GM12878 (cell line): Measurements from ENCODE around the gene CCDC3. TPM values are rescaled to one million over a fixed set of nuclear protein-coding genes. Genes with fewer than 3 reads are reported as not detected.

Source experiments
- ATAC-seq: fragments of 200-7000 bp; cut with Tn5 transposase; 3 replicates; pipeline ENCODE4 v1.9.1; 2020; ENCODE audit warnings: mild to moderate bottlenecking, moderate library complexity
- BruUV-seq: library from RNA; stranded (reverse); fragments of 400-500 nt; replicated peaks from 2 replicates; lab custom pipeline; 2021; lab: Mats Ljungman, UMichigan
- CTCF ChIA-PET: fragments of 300-600 bp; sonication (Branson Sonifier 250); formaldehyde crosslinking; extraction: SDS; loops from one replicate; lab custom pipeline; 2021; ENCODE audit warnings: inconsistent platforms; lab: Yijun Ruan, JAX
- POLR2A ChIA-PET: fragments of 350-600 bp; formaldehyde crosslinking; extraction: SDS; loops from one replicate; lab custom pipeline; 2021; ENCODE audit warnings: inconsistent platforms; lab: Charles Lee
- RAD21 ChIA-PET: fragments of 300-600 bp; sonication (Branson Sonifier 250); formaldehyde crosslinking; loops from one replicate; lab custom pipeline; 2023; ENCODE audit warnings: antibody characterized with exemption; ENCODE audit not compliant: unreplicated experiment; lab: Charles Lee
- SMC1A ChIA-PET: fragments of 300-600 bp; sonication (Branson Sonifier 250); formaldehyde crosslinking; loops from one replicate; lab custom pipeline; 2023; ENCODE audit not compliant: unreplicated experiment, uncharacterized antibody; lab: Charles Lee
- DNase-seq: peaks from one replicate; pipeline ENCODE4 v3.0.0-alpha.2; 2011; ENCODE audit warnings: low read depth, low spot score
- FAIRE-seq: peaks from 3 replicates; lab custom pipeline; 2011; peaks lifted over from hg19 to GRCh38; lab: Jason Lieb, UNC
- H2AFZ ChIP-seq: 2 replicates; pipeline ENCODE4 v1.6.0; 2011; ENCODE audit warnings: low read depth, low read length, control low read depth; ENCODE audit not compliant: control insufficient read depth
- H3K27ac ChIP-seq: 2 replicates; pipeline ENCODE4 v1.5.1; 2011; ENCODE audit warnings: control low read depth; ENCODE audit not compliant: control insufficient read depth, insufficient read depth
- H3K27me3 ChIP-seq, 2 experiments: replicated peaks in 1 of 2; 2 replicates each; pipeline versions ENCODE4 v1.6.0 to v1.6.1; 2011; ENCODE audit warnings: low read length in 1 of 2; ENCODE audit not compliant: control insufficient read depth in 2 of 2, insufficient read depth in 2 of 2
- H3K36me3 ChIP-seq, 2 experiments: 2 replicates each; pipeline ENCODE4 v1.5.1; 2011; ENCODE audit warnings: low read length in 1 of 2; ENCODE audit not compliant: control insufficient read depth in 2 of 2, insufficient read depth in 2 of 2
- H3K4me1 ChIP-seq: 2 replicates; pipeline ENCODE4 v1.6.1; 2011; ENCODE audit warnings: mild to moderate bottlenecking, low read length, moderate library complexity, mixed read lengths; ENCODE audit not compliant: control insufficient read depth, insufficient read depth
- H3K4me2 ChIP-seq: 2 replicates; pipeline ENCODE4 v1.6.0; 2011; ENCODE audit warnings: control low read depth; ENCODE audit not compliant: control insufficient read depth, insufficient read depth
- H3K4me3 ChIP-seq: fragments of 200-600 bp; sonication (generic); 2 replicates; pipeline ENCODE4 v1.5.1; 2016
- H3K79me2 ChIP-seq: 2 replicates; pipeline ENCODE4 v1.6.0; 2011; ENCODE audit warnings: low read length; ENCODE audit not compliant: control insufficient read depth, insufficient read depth
- H3K9ac ChIP-seq: 2 replicates; pipeline ENCODE4 v1.8.0; 2011; ENCODE audit warnings: low read length, control low read depth, mixed read lengths; ENCODE audit not compliant: control insufficient read depth, insufficient read depth
- H3K9me3 ChIP-seq: replicated peaks from 3 replicates; pipeline ENCODE4 v1.5.1; 2011; ENCODE audit warnings: mild to moderate bottlenecking, low read length; ENCODE audit not compliant: control insufficient read depth, insufficient read depth
- H4K20me1 ChIP-seq: 2 replicates; pipeline ENCODE4 v1.6.0; 2011; ENCODE audit not compliant: control insufficient read depth, insufficient read depth
- CHD4 ChIP-seq: fragments of 200-600 bp; sonication (generic); IDR thresholded peaks from 2 replicates; pipeline ENCODE4 v1.6.1; 2016; ENCODE audit warnings: mild to moderate bottlenecking
- IKZF1 ChIP-seq: fragments of 450-650 bp; conservative IDR thresholded peaks from 2 replicates; pipeline ENCODE4 v1.6.1; 2017; ENCODE audit warnings: antibody characterized with exemption, mild to moderate bottlenecking
- MEF2B ChIP-seq: fragments of 450-650 bp; IDR thresholded peaks from 2 replicates; pipeline ENCODE4 v1.6.1; 2018; ENCODE audit warnings: mild to moderate bottlenecking, moderate library complexity; ENCODE audit not compliant: partially characterized antibody, poor library complexity, severe bottlenecking
- MTA2 ChIP-seq: fragments of 450-650 bp; IDR thresholded peaks from 2 replicates; pipeline ENCODE4 v1.6.1; 2016; ENCODE audit warnings: low read depth, mild to moderate bottlenecking, moderate library complexity
- NFIC ChIP-seq: IDR thresholded peaks from 2 replicates; pipeline ENCODE4 v1.6.1; 2012; ENCODE audit warnings: low read depth, mild to moderate bottlenecking, inconsistent platforms, low read length, moderate library complexity
- NRF1 ChIP-seq: conservative IDR thresholded peaks from 2 replicates; pipeline ENCODE4 v1.6.1; 2011; ENCODE audit warnings: mild to moderate bottlenecking, low read depth, low read length, improper control_type of control experiment
- PKNOX1 ChIP-seq: fragments of 450-650 bp; IDR thresholded peaks from 2 replicates; pipeline ENCODE4 v1.6.1; 2016; ENCODE audit warnings: mild to moderate bottlenecking
- POLR2AphosphoS5 ChIP-seq: IDR thresholded peaks from 2 replicates; pipeline ENCODE4 v1.6.1; 2011; ENCODE audit warnings: mild to moderate bottlenecking, low read length, inconsistent platforms
- REST ChIP-seq: IDR thresholded peaks from 2 replicates; pipeline ENCODE4 v1.6.1; 2012; ENCODE audit warnings: mild to moderate bottlenecking, low read depth, low read length
- SIX5 ChIP-seq: IDR thresholded peaks from 2 replicates; pipeline ENCODE4 v1.6.1; 2011; ENCODE audit warnings: mild to moderate bottlenecking, low read depth, low read length, moderate library complexity; ENCODE audit not compliant: severe bottlenecking
- WGBS: methylation state at CpG from one replicate; pipeline ENCODE4 v1.1.6; 2016; ENCODE audit warnings: low lambda C conversion rate; ENCODE audit not compliant: insufficient replicate concordance, insufficient coverage; ENCODE audit errors: missing lambda C conversion rate; 5-methylcytosine and 5-hydroxymethylcytosine counted together
- in situ Hi-C: fragments of 300-500 bp; cut with MboI; formaldehyde crosslinking; loops from 9 replicates; pipeline ENCODE4 v1.14.3; 2018; ENCODE audit warnings: mixed read lengths
- intact Hi-C: fragments of 100-400 bp; cut with micrococcal nuclease; formaldehyde crosslinking; loops from one replicate; pipeline ENCODE4 v1.14.2; 2022; ENCODE audit not compliant: unreplicated experiment
- polyA plus RNA-seq, 11 experiments: library from polyadenylated mRNA; depleted of rRNA in 4 of 11; unstranded in 6 of 11; stranded (reverse) in 5 of 11; fragments of >200 nt; fragmentation: Nextera tagmentation in 4 of 11; fragmentation: Illumina TruSeq in 1 of 11; extraction: Ambion mirVana in 4 of 11; extraction: Trizol in 1 of 11; gene quantifications; 1 replicate in 1 of 11; 2 replicates in 10 of 11; pipeline versions ENCODE4 v1.2.1 to v1.2.3, GENCODE V29; 2011 to 2016; ENCODE audit warnings: inconsistent platforms in 2 of 11, missing spikeins in 2 of 11, low read depth in 1 of 11
- total RNA-seq, 4 experiments: library from RNA; depleted of rRNA in 3 of 4; stranded (reverse); fragments of >200 nt in 3 of 4; fragmentation: Illumina TruSeq in 1 of 4; extraction: Trizol in 1 of 4; gene quantifications; 2 replicates each; pipeline versions ENCODE4 v1.2.1 to v1.2.3, GENCODE V29; 2013 to 2021
- TF ChIP-seq, protein P1 (sequence below): fragments of 450-650 bp; IDR thresholded peaks from 2 replicates; pipeline ENCODE4 v1.6.1; 2014; ENCODE audit warnings: mild to moderate bottlenecking
- TF ChIP-seq, protein P2 (sequence below): fragments of 150-350 bp; IDR thresholded peaks from 2 replicates; pipeline ENCODE4 v1.6.1; 2016; ENCODE audit warnings: low read depth, low read length

CCDC3 gene
- total and polyA plus RNA-seq, 10 of the 15 experiments (the other 5 are each of a cell fraction or from before 2014, with no cell fraction given): 0.08 TPM; not detected in 9

- TF ChIP-seq CHD4 (no peak), MEF2B (no peak), IKZF1 (no peak), MTA2 (no peak)
- TF ChIP-seq, protein P1, sequence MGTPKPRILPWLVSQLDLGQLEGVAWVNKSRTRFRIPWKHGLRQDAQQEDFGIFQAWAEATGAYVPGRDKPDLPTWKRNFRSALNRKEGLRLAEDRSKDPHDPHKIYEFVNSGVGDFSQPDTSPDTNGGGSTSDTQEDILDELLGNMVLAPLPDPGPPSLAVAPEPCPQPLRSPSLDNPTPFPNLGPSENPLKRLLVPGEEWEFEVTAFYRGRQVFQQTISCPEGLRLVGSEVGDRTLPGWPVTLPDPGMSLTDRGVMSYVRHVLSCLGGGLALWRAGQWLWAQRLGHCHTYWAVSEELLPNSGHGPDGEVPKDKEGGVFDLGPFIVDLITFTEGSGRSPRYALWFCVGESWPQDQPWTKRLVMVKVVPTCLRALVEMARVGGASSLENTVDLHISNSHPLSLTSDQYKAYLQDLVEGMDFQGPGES: no peak
- TF ChIP-seq, all 136 proteins: peak for 0
These were observed 59.5 kb downstream of the CCDC3 start (continued) for GRCh38 chr10:12941966-12942365.

GRCh38 chr10:12940791-12941190, 60.7 kb downstream of the CCDC3 start:
- DNase-seq (no peak), FAIRE-seq (no peak), ATAC-seq (no peak)
- intact Hi-C loops (no loop called here), in situ Hi-C loops (no loop called here)
- ChIA-PET POLR2A (no interaction called here), RAD21 (no interaction called here), SMC1A (no interaction called here), CTCF (no interaction called here)
- Histone ChIP-seq H3K27me3 (no peaks in the 10 kb centered on the region), H3K36me3 (no peaks in the 10 kb centered on the region), H3K79me2 (no peaks in the 10 kb centered on the region), H3K27ac (no peak overlapping the region), H2AFZ (no peak overlapping the region), H4K20me1 (no peaks in the 10 kb centered on the region), H3K4me3 (no peak overlapping the region), H3K4me1 (no peaks in the 10 kb centered on the region), H3K9ac (no peak overlapping the region), H3K4me2 (no peak overlapping the region), H3K9me3 (no peaks in the 10 kb centered on the region)
- TF ChIP-seq, protein P2, sequence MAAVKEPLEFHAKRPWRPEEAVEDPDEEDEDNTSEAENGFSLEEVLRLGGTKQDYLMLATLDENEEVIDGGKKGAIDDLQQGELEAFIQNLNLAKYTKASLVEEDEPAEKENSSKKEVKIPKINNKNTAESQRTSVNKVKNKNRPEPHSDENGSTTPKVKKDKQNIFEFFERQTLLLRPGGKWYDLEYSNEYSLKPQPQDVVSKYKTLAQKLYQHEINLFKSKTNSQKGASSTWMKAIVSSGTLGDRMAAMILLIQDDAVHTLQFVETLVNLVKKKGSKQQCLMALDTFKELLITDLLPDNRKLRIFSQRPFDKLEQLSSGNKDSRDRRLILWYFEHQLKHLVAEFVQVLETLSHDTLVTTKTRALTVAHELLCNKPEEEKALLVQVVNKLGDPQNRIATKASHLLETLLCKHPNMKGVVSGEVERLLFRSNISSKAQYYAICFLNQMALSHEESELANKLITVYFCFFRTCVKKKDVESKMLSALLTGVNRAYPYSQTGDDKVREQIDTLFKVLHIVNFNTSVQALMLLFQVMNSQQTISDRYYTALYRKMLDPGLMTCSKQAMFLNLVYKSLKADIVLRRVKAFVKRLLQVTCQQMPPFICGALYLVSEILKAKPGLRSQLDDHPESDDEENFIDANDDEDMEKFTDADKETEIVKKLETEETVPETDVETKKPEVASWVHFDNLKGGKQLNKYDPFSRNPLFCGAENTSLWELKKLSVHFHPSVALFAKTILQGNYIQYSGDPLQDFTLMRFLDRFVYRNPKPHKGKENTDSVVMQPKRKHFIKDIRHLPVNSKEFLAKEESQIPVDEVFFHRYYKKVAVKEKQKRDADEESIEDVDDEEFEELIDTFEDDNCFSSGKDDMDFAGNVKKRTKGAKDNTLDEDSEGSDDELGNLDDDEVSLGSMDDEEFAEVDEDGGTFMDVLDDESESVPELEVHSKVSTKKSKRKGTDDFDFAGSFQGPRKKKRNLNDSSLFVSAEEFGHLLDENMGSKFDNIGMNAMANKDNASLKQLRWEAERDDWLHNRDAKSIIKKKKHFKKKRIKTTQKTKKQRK: no peak
- TF ChIP-seq NFIC (no peak), PKNOX1 (no peak), SIX5 (no peak), REST (no peak), POLR2AphosphoS5 (no peak), NRF1 (no peak)
- BruUV-seq: no TSS peak
- 36% methylated on average over 5 of the region's 5 CpGs for WGBS
